Measurements from ENCODE around the gene SCN1B.
"Not testable (repeated sequence)": the region's sequence is repeated elsewhere in the genome, so short reads cannot be mapped to it uniquely, and the experiment has no call there.

Gene SCN1B

DNA sequence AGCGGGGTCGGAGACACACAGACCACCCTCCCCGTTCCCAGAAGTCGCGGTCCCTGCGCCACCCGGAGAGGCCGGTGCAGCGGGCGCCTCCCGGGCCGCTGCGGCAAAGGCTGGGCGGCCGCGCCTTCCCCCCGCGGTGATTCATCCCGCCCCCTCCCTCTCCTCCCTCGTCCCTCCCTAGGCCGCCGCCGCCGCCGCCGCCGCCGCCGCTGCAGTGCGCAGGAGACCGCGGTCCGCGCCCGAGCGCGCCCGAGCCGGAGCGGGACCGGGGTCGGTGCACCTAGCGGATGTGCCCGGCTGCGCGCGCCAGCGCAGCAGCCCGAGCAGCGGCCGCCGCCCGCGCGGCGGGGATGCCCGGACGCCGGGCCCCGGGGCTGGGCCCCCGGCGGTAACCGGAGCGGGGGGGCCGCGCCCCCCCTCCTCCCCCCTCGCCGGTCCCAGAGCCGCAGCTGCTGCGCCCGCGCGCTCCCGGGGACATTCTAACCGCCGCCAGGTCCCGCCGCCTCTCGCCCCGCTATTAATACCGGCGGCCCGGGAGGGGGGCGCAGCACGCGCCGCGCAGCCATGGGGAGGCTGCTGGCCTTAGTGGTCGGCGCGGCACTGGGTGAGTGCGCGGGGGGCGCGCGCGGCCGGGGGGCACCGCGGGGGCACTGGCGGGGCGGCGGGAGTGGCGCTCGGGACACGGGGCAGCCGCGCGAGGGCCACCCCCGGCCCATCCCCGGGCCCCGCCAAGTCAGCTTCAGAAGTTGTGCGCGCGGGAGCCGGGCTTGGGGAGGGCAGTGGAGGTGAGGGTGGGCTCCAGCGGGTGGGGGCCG is at the start of gene SCN1B:
TSS of gene SCN1B (plus strand) at position 214 of the 815 bp plus-strand sequence. CDS start at position 565, 351 bp downstream.
- H3K4me1 ChIP-seq (ENCODE audit: control insufficient read depth, insufficient read depth, low read length, unreplicated experiment): no peaks in the 10 kb centered on the region
- peak within 1 kb of the TSS; percentile 74 for H3K4me3 ChIP-seq (ENCODE audit: low read depth, low read length)
- no peaks in the 10 kb centered on the region for H3K79me2 ChIP-seq (ENCODE audit: control insufficient read depth, insufficient read depth, low read length, unreplicated experiment)
- H3K27ac ChIP-seq (ENCODE audit: low read depth, low read length): no peak within 1 kb of the TSS
- peak within 1 kb of the TSS; percentile 25 for H2AFZ ChIP-seq (ENCODE audit: low read length, unreplicated experiment)
- no peaks in the 10 kb centered on the region for H3K27me3 ChIP-seq (ENCODE audit: insufficient read depth, low read length)
- H3K36me3 ChIP-seq (ENCODE audit: insufficient read depth, low read length): no peaks in the 10 kb centered on the region

DNA sequence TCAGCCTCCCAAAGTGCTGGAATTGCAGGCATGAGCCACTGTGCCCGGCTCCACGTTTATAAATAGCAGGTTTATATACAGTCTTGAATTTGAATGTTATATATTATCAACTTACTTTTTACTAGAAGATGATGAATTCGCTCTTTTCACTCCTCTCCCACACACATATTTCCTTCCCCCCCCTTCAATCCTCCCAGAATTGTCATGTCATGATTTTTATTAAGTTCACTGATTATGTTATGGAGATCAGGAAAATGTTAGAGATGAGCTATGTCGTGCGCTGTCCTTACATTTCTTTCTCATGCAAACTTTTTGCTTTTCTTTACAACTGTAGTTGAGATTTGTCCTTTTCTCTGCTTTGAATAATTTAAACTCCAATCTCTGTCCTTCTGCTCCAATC is 48.0 kb upstream of the SCN1B start:
- H2AFZ ChIP-seq (ENCODE audit: low read length, unreplicated experiment): no peak overlapping the region
- H3K79me2 ChIP-seq (ENCODE audit: control insufficient read depth, insufficient read depth, low read length, unreplicated experiment): no peaks in the 10 kb centered on the region
- no peak overlapping the region for H3K27ac ChIP-seq (ENCODE audit: low read depth, low read length)
- H3K36me3 ChIP-seq (ENCODE audit: insufficient read depth, low read length): no peaks in the 10 kb centered on the region
- H3K4me3 ChIP-seq (ENCODE audit: low read depth, low read length): no peak overlapping the region
- peaks cover 3% of the 10 kb centered on the region; the same call in 1 of the 2 replicates for H3K27me3 ChIP-seq (ENCODE audit: insufficient read depth, low read length)
- no peaks in the 10 kb centered on the region for H3K4me1 ChIP-seq (ENCODE audit: control insufficient read depth, insufficient read depth, low read length, unreplicated experiment)

DNA sequence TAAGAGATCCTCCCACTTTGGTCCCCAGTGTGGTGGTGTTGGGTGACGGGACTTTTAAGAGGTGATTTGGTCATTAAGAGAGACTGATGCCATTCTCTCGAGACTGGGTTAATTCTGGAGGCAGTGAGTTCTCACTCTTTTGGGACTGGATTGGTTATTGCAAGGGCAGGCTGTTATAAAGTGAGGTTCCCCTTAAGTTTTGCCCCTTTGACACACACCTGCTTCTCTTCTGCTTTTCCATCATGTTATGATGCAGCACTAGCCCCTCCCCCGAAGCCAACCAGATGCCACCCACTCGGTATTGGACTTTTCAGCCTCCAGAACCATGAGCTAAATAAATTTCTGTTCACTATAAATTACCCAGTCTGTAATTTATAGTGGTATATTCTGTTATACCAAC is 46.5 kb upstream of the SCN1B start:
- Histone ChIP-seq H3K4me3 (ENCODE audit: low read depth, low read length) (no peak overlapping the region), H3K36me3 (ENCODE audit: insufficient read depth, low read length) (no peaks in the 10 kb centered on the region), H2AFZ (ENCODE audit: low read length, unreplicated experiment) (no peak overlapping the region), H3K4me1 (ENCODE audit: control insufficient read depth, insufficient read depth, low read length, unreplicated experiment) (no peaks in the 10 kb centered on the region), H3K27ac (ENCODE audit: low read depth, low read length) (no peak overlapping the region), H3K79me2 (ENCODE audit: control insufficient read depth, insufficient read depth, low read length, unreplicated experiment) (no peaks in the 10 kb centered on the region), H3K27me3 (ENCODE audit: insufficient read depth, low read length) (peaks cover 3% of the 10 kb centered on the region; the same call in 1 of the 2 replicates)

DNA sequence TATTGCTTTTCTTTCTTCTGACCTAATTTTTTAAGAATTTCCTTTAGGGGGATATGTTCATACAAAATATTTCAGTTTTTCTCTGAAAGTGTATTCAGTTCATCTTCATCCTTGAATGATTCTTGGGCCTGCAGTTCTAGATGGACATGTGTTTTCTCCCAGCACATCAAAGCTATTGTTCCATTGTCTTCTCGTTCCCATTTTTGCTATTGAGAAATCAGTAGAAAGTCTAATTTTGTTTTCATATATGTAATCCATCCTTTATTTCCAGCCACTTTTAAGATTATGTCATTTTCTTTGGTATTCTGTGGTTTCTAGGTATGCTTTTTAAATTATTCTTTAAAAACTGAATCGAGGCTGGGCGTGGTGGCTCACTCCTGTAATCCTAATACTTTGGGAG is 46.0 kb upstream of the SCN1B start:
- Histone ChIP-seq H3K27ac (ENCODE audit: low read depth, low read length) (no peak overlapping the region), H3K27me3 (ENCODE audit: insufficient read depth, low read length) (peaks cover 3% of the 10 kb centered on the region; the same call in 1 of the 2 replicates), H3K4me1 (ENCODE audit: control insufficient read depth, insufficient read depth, low read length, unreplicated experiment) (no peaks in the 10 kb centered on the region), H3K79me2 (ENCODE audit: control insufficient read depth, insufficient read depth, low read length, unreplicated experiment) (no peaks in the 10 kb centered on the region), H2AFZ (ENCODE audit: low read length, unreplicated experiment) (no peak overlapping the region), H3K4me3 (ENCODE audit: low read depth, low read length) (no peak overlapping the region), H3K36me3 (ENCODE audit: insufficient read depth, low read length) (no peaks in the 10 kb centered on the region)

DNA sequence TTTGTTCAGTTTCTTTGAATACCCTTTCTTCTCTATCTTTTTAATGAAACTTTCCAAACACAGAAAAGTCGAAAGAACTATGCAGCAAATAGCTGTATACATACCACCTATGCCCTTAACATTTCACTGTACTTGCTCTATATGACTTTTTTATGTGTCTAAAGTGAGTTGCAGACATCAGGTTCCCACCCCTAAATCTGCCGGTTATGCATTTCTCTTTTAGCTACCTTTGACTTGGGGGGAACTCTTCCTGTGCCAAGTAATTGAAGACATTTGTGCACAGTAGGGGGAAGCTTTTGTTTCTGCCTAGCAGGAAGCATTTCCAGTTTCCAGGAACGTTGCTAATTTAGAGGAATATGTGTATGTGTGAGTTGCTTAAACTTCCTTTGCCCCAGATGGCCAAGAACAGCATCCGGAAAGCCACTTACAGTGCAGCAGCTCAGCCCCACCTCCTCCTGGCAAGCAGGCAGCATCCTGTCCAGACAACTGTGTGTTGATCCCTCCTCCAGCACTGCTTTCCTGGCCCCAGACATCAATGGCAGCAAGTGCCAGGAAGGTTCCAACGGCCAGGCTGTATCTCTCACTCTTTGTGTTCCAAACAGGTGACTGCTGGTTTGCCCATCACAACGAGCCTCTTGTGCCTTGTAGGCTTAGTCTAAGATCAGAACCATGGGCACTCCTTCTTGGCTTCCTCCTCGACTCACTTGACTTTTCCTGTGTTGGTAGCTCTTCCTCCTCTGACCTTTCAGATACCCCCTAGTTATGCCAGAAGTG is 44.8 kb upstream of the SCN1B start:
- no peak overlapping the region for H3K4me3 ChIP-seq (ENCODE audit: low read depth, low read length)
- H3K27ac ChIP-seq (ENCODE audit: low read depth, low read length): no peak overlapping the region
- no peaks in the 10 kb centered on the region for H3K4me1 ChIP-seq (ENCODE audit: control insufficient read depth, insufficient read depth, low read length, unreplicated experiment)
- no peak overlapping the region for H2AFZ ChIP-seq (ENCODE audit: low read length, unreplicated experiment)
- peaks cover 3% of the 10 kb centered on the region; the same call in 1 of the 2 replicates for H3K27me3 ChIP-seq (ENCODE audit: insufficient read depth, low read length)
- no peaks in the 10 kb centered on the region for H3K36me3 ChIP-seq (ENCODE audit: insufficient read depth, low read length)
- no peaks in the 10 kb centered on the region for H3K79me2 ChIP-seq (ENCODE audit: control insufficient read depth, insufficient read depth, low read length, unreplicated experiment)

DNA sequence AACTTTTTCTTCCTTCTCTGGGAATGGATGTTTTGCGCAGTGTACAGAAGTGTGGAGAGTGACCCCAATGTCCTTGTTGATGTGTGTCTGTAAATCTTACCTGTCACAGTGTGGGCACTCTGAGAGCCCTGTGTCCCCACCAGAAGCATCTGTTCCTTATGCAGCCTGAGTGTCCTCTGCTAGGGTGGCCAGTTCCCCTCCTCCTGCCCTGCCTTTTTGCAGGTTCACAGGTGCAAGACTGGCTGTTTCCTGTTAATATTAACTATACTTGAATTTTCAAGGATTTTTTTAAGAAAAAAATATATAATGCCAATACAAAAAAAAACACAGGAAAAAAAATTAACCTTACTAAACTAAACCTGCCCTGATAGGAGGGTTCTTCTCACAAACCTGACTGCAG is 42.2 kb upstream of the SCN1B start:
- Histone ChIP-seq H3K27ac (ENCODE audit: low read depth, low read length) (no peak overlapping the region), H3K4me1 (ENCODE audit: control insufficient read depth, insufficient read depth, low read length, unreplicated experiment) (no peaks in the 10 kb centered on the region), H3K4me3 (ENCODE audit: low read depth, low read length) (no peak overlapping the region), H3K27me3 (ENCODE audit: insufficient read depth, low read length) (peaks cover 3% of the 10 kb centered on the region; the same call in 1 of the 2 replicates), H3K79me2 (ENCODE audit: control insufficient read depth, insufficient read depth, low read length, unreplicated experiment) (no peaks in the 10 kb centered on the region), H2AFZ (ENCODE audit: low read length, unreplicated experiment) (no peak overlapping the region), H3K36me3 (ENCODE audit: insufficient read depth, low read length) (no peaks in the 10 kb centered on the region)

DNA sequence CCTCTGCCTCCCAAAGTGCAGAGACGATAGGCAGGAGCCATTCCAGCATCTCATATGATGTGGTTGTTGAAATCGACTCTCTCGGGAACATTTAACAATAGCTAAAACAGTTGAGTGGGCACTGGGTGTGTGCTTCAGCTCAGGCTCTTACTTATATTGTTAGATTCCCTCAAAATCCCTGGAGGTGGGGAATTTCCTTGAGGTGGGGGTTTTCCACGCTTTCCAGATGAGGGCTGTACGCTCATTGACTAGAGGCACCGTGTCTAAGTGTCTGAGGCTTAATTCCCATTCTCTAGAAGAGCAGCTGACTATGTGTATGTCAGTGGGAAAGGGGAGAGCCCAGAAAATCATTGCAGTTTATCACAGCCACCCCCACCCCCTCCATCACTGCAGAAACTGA is 41.0 kb upstream of the SCN1B start:
- no peak overlapping the region for H2AFZ ChIP-seq (ENCODE audit: low read length, unreplicated experiment)
- H3K79me2 ChIP-seq (ENCODE audit: control insufficient read depth, insufficient read depth, low read length, unreplicated experiment): no peaks in the 10 kb centered on the region
- H3K4me1 ChIP-seq (ENCODE audit: control insufficient read depth, insufficient read depth, low read length, unreplicated experiment): no peaks in the 10 kb centered on the region
- H3K27ac ChIP-seq (ENCODE audit: low read depth, low read length): no peak overlapping the region
- H3K36me3 ChIP-seq (ENCODE audit: insufficient read depth, low read length): no peaks in the 10 kb centered on the region
- no peaks in the 10 kb centered on the region; the same call in 1 of the 2 replicates for H3K27me3 ChIP-seq (ENCODE audit: insufficient read depth, low read length)
- H3K4me3 ChIP-seq (ENCODE audit: low read depth, low read length): no peak overlapping the region

DNA sequence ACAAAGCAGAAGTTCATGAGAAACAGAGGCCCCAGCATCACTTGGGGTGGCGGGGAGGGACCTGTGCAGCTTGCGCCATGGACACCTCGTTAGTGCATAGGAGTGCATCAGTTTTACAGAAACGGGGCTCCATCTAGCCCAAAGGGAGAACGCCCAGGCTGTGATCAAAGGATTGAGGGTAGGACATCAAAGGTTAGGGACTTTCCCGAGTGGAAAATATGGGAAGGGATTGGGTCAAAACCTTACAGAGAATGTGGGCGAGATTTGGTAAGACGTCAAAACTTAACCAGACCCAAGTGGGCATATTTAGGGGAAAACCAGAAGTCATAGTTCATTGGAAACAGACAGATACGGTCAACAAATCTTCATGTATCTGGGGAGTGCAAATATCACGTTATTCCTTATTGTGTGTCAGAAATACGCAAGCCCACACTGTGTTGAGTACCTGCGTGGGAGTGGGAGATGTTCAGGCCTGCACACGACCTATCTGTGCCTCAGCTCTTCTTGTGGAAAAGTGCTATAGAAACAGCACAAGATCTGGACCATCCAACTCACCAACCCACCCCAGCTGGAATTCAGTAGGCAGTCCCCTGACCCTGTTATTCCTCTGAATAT is 39.6 kb upstream of the SCN1B start:
- H3K27me3 ChIP-seq (ENCODE audit: insufficient read depth, low read length): no peaks in the 10 kb centered on the region
- H2AFZ ChIP-seq (ENCODE audit: low read length, unreplicated experiment): no peak overlapping the region
- no peak overlapping the region for H3K27ac ChIP-seq (ENCODE audit: low read depth, low read length)
- H3K4me1 ChIP-seq (ENCODE audit: control insufficient read depth, insufficient read depth, low read length, unreplicated experiment): no peaks in the 10 kb centered on the region
- no peaks in the 10 kb centered on the region for H3K36me3 ChIP-seq (ENCODE audit: insufficient read depth, low read length)
- no peaks in the 10 kb centered on the region for H3K79me2 ChIP-seq (ENCODE audit: control insufficient read depth, insufficient read depth, low read length, unreplicated experiment)
- no peak overlapping the region for H3K4me3 ChIP-seq (ENCODE audit: low read depth, low read length)

DNA sequence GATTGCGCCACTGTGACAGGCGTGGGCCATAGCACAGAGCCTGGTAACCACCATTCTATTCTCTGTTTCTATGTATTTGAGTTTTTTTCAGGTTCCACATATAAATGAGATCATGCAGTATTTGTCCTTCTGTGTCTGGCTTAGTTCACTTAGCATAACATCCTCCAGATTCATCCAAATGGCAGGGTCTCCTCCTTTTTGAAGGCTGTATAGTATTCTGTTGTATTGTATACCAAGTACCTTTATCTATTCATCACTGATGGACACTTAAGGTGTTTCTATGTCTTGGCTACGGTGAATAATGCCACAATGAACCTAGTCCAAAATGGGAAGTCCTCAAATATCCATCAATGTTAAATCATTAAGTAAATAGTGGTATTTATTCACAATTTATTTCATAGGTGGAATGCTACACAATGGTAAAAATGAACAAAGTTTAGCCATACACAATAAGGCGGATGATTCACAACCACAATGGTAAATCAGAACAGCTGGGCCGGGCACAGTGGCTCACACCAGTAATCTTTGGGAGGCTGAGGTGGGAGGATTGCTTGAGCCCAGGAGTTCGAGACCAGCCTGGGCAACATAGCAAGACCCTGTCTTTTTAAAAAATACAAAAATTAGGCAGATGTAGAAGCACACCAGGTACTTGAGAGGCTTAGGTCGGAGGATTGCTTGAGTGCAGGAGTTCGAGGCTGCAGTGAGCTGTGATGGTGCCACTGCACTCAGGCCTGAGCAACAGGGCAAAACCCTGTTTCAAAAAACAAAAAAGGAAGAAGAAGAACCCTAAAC is 38.5 kb upstream of the SCN1B start:
- H3K4me1 ChIP-seq (ENCODE audit: control insufficient read depth, insufficient read depth, low read length, unreplicated experiment): no peaks in the 10 kb centered on the region
- H3K4me3 ChIP-seq (ENCODE audit: low read depth, low read length): no peak overlapping the region
- no peak overlapping the region for H2AFZ ChIP-seq (ENCODE audit: low read length, unreplicated experiment)
- no peak overlapping the region for H3K27ac ChIP-seq (ENCODE audit: low read depth, low read length)
- H3K79me2 ChIP-seq (ENCODE audit: control insufficient read depth, insufficient read depth, low read length, unreplicated experiment): no peaks in the 10 kb centered on the region
- no peaks in the 10 kb centered on the region for H3K36me3 ChIP-seq (ENCODE audit: insufficient read depth, low read length)
- no peaks in the 10 kb centered on the region for H3K27me3 ChIP-seq (ENCODE audit: insufficient read depth, low read length)

DNA sequence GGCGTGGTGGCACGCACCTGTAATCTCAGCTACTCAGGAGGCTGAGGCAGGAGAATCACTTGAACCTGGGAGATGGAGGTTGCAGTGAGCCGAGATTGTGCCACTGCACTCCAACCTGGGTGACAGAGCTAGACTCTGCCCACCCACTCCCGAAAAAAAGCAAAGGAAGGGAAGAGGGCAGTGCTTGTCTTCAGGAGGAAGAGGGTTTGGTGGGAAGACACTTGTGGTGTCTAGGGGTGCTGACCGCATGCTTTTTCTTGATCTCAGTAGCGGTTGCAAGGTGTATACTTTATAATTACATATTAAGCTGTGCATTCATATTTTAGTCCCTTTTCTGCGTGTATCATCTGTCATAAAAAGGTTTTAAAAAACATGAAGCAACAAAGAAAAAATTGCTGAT is 37.7 kb upstream of the SCN1B start:
- not testable (repeated sequence) for H3K79me2 ChIP-seq (ENCODE audit: control insufficient read depth, insufficient read depth, low read length, unreplicated experiment); H3K36me3 ChIP-seq (ENCODE audit: insufficient read depth, low read length); H3K4me1 ChIP-seq (ENCODE audit: control insufficient read depth, insufficient read depth, low read length, unreplicated experiment); H2AFZ ChIP-seq (ENCODE audit: low read length, unreplicated experiment); H3K27ac ChIP-seq (ENCODE audit: low read depth, low read length); H3K27me3 ChIP-seq (ENCODE audit: insufficient read depth, low read length); H3K4me3 ChIP-seq (ENCODE audit: low read depth, low read length)

Data from ACC112 (cell line).